ENCODE data around the gene CAVIN2. TPM values are rescaled to one million over a fixed set of nuclear protein-coding genes. Genes with fewer than 3 reads are reported as not detected.

Gene CAVIN2
- total RNA-seq, 1 experiment from 2014 or later, result 0.28 TPM

GRCh38 chr2:191832668-191833067, 14.2 kb downstream of the CAVIN2 start (continued):
- TF ChIP-seq CTCF (IDR thresholded peaks at IDR 0.05), result no peak
- TF ChIP-seq ATF6 (CRISPR knock-in tag; IDR thresholded peaks at IDR 0.05), result no peak
- no peak for TF ChIP-seq ZNF138 (CRISPR knock-in tag; conservative IDR thresholded peaks at IDR 0.05)
- TF ChIP-seq FOXP1 (CRISPR knock-in tag; IDR thresholded peaks at IDR 0.05; ENCODE audit: borderline replicate concordance), result no peak
- TF ChIP-seq ATF2 (CRISPR knock-in tag; IDR thresholded peaks at IDR 0.05; ENCODE audit: borderline replicate concordance, low read depth), result no peak
- TF ChIP-seq ATF1 (CRISPR knock-in tag; IDR thresholded peaks at IDR 0.05), result no peak

- no peak overlapping the region for H3K4me3 Mint-ChIP-seq
- DNase-seq (ENCODE audit: low spot score), result no peak
- H3K27ac Mint-ChIP-seq, result no peak overlapping the region
- ATAC-seq, result peak; percentile 67
- no peaks in the 10 kb centered on the region for H3K27me3 Mint-ChIP-seq (ENCODE audit: low read depth)
- TF ChIP-seq STAT6 (CRISPR knock-in tag; conservative IDR thresholded peaks at IDR 0.05; ENCODE audit: low read depth) (no peak), NR1H2 (CRISPR knock-in tag; IDR thresholded peaks at IDR 0.05) (no peak), USF1 (CRISPR knock-in tag; IDR thresholded peaks at IDR 0.05) (no peak), ZNF121 (CRISPR knock-in tag; IDR thresholded peaks at IDR 0.05) (no peak), KAT7 (CRISPR knock-in tag; IDR thresholded peaks at IDR 0.05; ENCODE audit: borderline replicate concordance) (no peak), ERG (CRISPR knock-in tag; IDR thresholded peaks at IDR 0.05) (no peak), NFYB (CRISPR knock-in tag; conservative IDR thresholded peaks at IDR 0.05; ENCODE audit: low read depth) (no peak), ZNF219 (CRISPR knock-in tag; IDR thresholded peaks at IDR 0.05; ENCODE audit: borderline replicate concordance) (no peak), MXD4 (CRISPR knock-in tag; IDR thresholded peaks at IDR 0.05; ENCODE audit: borderline replicate concordance) (no peak), JUN (CRISPR knock-in tag; IDR thresholded peaks at IDR 0.05) (no peak), CREM (CRISPR knock-in tag; IDR thresholded peaks at IDR 0.05) (no peak), TEAD1 (CRISPR knock-in tag; IDR thresholded peaks at IDR 0.05) (no peak), HMGA2 (CRISPR knock-in tag; IDR thresholded peaks at IDR 0.05) (no peak)
- peaks cover 6% of the 10 kb centered on the region for H3K9me3 Mint-ChIP-seq
- POLR2A ChIA-PET, result interaction anchor here (0.6 kb wide), 1 partner anchor 323 kb away, joined by 5 read pairs; no protein-coding TSS in a partner anchor
- H3K36me3 Mint-ChIP-seq, result no peaks in the 10 kb centered on the region
- CTCF ChIA-PET, result interaction anchor here (0.7 to 1.3 kb wide), 9 partner anchors 9 to 331 kb away, joined by 3 to 10 read pairs (median 5); no protein-coding TSS in a partner anchor
- H3K4me1 Mint-ChIP-seq, result peaks cover 27% of the 10 kb centered on the region
These were observed 15.4 kb downstream of the CAVIN2 start for GRCh38 chr2:191831410-191831994.
